ENCODE data around the gene TAMALIN.

Gene TAMALIN

DNA sequence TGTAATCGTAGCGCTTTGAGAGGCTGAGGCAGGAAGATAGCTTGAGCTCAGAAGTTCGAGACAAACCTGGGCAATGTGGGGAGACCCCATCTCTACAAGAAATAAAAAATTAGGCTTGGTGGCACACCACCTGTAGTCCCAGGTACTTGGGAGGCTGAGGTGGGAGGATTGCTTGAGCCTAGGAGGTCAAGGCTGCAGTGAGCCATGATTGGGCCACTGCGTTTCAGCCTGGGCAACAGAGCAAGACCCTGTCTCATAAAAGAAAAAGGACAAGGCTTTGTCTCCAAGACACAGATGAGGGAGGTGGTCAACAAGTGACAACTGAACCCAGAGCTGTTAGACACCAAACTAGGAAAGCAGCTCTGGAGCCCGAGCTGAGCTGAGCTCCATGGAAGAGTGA, 14.5 kb upstream of the TAMALIN start:
- Histone ChIP-seq H2AFZ (ENCODE audit: low read depth, low read length, severe bottlenecking) (no peak overlapping the region), H3K9ac (ENCODE audit: low read length) (no peak overlapping the region), H3K9me3 (ENCODE audit: insufficient read depth, low read length) (no peaks in the 10 kb centered on the region), H3K27me3 (ENCODE audit: low read length) (no peaks in the 10 kb centered on the region), H3K9me2 (replicated peaks; ENCODE audit: insufficient read depth, low read length) (no peaks in the 10 kb centered on the region), H3K79me2 (ENCODE audit: insufficient read depth, low read length) (no peaks in the 10 kb centered on the region), H4K20me1 (ENCODE audit: low read depth, low read length) (no peaks in the 10 kb centered on the region), H3K36me3 (ENCODE audit: low read length) (no peaks in the 10 kb centered on the region), H3K4me3 (ENCODE audit: insufficient read depth, low read length, poor library complexity, severe bottlenecking) (no peak overlapping the region), H3F3A (ENCODE audit: insufficient read depth) (no peaks in the 10 kb centered on the region), H3K27ac (ENCODE audit: low read depth, low read length) (no peak overlapping the region), H3K4me2 (ENCODE audit: low read depth, low read length, poor library complexity, severe bottlenecking) (no peak overlapping the region)
- TF ChIP-seq, protein P1, sequence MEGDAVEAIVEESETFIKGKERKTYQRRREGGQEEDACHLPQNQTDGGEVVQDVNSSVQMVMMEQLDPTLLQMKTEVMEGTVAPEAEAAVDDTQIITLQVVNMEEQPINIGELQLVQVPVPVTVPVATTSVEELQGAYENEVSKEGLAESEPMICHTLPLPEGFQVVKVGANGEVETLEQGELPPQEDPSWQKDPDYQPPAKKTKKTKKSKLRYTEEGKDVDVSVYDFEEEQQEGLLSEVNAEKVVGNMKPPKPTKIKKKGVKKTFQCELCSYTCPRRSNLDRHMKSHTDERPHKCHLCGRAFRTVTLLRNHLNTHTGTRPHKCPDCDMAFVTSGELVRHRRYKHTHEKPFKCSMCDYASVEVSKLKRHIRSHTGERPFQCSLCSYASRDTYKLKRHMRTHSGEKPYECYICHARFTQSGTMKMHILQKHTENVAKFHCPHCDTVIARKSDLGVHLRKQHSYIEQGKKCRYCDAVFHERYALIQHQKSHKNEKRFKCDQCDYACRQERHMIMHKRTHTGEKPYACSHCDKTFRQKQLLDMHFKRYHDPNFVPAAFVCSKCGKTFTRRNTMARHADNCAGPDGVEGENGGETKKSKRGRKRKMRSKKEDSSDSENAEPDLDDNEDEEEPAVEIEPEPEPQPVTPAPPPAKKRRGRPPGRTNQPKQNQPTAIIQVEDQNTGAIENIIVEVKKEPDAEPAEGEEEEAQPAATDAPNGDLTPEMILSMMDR (IDR thresholded peaks at IDR 0.05; ENCODE audit: insufficient read depth, low read length, poor library complexity, severe bottlenecking), result no peak
- TF ChIP-seq EZH2phosphoT487 (conservative IDR thresholded peaks at IDR 0.05; ENCODE audit: low read length), result no peak

DNA sequence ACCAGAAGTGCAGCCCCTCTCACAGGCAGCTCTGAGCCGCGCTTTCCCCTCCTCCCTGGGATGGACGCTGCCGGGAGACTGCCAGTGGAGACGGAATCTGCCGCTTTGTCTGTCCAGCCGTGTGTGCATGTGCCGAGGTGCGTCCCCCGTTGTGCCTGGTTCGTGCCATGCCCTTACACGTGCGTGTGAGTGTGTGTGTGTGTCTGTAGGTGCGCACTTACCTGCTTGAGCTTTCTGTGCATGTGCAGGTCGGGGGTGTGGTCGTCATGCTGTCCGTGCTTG, 12.3 kb upstream of the TAMALIN start:
- H3K9ac ChIP-seq (ENCODE audit: low read length), result no peak overlapping the region
- no peak for TF ChIP-seq EZH2phosphoT487 (conservative IDR thresholded peaks at IDR 0.05; ENCODE audit: low read length)
- TF ChIP-seq, protein P1 (IDR thresholded peaks at IDR 0.05; ENCODE audit: insufficient read depth, low read length, poor library complexity, severe bottlenecking), result no peak
- no peak overlapping the region for H3K4me2 ChIP-seq (ENCODE audit: low read depth, low read length, poor library complexity, severe bottlenecking)
- no peaks in the 10 kb centered on the region for H3K27me3 ChIP-seq (ENCODE audit: low read length)
- H3K9me2 ChIP-seq (replicated peaks; ENCODE audit: insufficient read depth, low read length), result no peaks in the 10 kb centered on the region
- H3K79me2 ChIP-seq (ENCODE audit: insufficient read depth, low read length), result no peaks in the 10 kb centered on the region
- no peak overlapping the region for H2AFZ ChIP-seq (ENCODE audit: low read depth, low read length, severe bottlenecking)
- no peaks in the 10 kb centered on the region for H3K9me3 ChIP-seq (ENCODE audit: insufficient read depth, low read length)
- no peaks in the 10 kb centered on the region for H3F3A ChIP-seq (ENCODE audit: insufficient read depth)
- H3K27ac ChIP-seq (ENCODE audit: low read depth, low read length), result no peak overlapping the region
- no peaks in the 10 kb centered on the region for H4K20me1 ChIP-seq (ENCODE audit: low read depth, low read length)
- no peaks in the 10 kb centered on the region for H3K36me3 ChIP-seq (ENCODE audit: low read length)
- no peak overlapping the region for H3K4me3 ChIP-seq (ENCODE audit: insufficient read depth, low read length, poor library complexity, severe bottlenecking)

DNA sequence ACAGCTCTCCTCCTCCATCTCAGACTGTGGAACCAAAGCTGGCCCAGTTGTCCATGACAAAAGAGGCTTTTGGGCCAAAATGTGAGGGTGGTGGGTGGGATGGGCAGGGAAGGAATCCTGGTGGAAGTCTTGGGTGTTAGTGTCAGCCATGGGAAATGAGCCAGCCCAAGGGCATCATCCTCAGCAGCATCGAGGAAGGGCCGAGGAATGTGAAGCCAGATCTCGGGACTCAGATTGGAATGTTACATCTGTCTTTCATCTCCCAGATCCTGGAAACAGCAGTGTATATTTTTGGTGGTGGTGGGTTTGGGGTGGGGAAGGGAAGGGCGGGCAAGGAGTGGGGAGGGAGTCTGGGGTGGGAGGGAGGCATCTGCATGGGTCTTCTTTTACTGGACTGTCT, 11.8 kb upstream of the TAMALIN start:
- H4K20me1 ChIP-seq (ENCODE audit: low read depth, low read length), result no peaks in the 10 kb centered on the region
- H3K9me2 ChIP-seq (replicated peaks; ENCODE audit: insufficient read depth, low read length), result no peaks in the 10 kb centered on the region
- no peak overlapping the region for H3K27ac ChIP-seq (ENCODE audit: low read depth, low read length)
- no peak overlapping the region for H3K4me2 ChIP-seq (ENCODE audit: low read depth, low read length, poor library complexity, severe bottlenecking)
- no peak overlapping the region for H3K4me3 ChIP-seq (ENCODE audit: insufficient read depth, low read length, poor library complexity, severe bottlenecking)
- H2AFZ ChIP-seq (ENCODE audit: low read depth, low read length, severe bottlenecking), result no peak overlapping the region
- no peaks in the 10 kb centered on the region for H3K27me3 ChIP-seq (ENCODE audit: low read length)
- H3K36me3 ChIP-seq (ENCODE audit: low read length), result no peaks in the 10 kb centered on the region
- no peak for TF ChIP-seq EZH2phosphoT487 (conservative IDR thresholded peaks at IDR 0.05; ENCODE audit: low read length)
- TF ChIP-seq, protein P1 (IDR thresholded peaks at IDR 0.05; ENCODE audit: insufficient read depth, low read length, poor library complexity, severe bottlenecking), result no peak
- H3F3A ChIP-seq (ENCODE audit: insufficient read depth), result no peaks in the 10 kb centered on the region
- H3K9me3 ChIP-seq (ENCODE audit: insufficient read depth, low read length), result no peaks in the 10 kb centered on the region
- no peaks in the 10 kb centered on the region for H3K79me2 ChIP-seq (ENCODE audit: insufficient read depth, low read length)
- no peak overlapping the region for H3K9ac ChIP-seq (ENCODE audit: low read length)

DNA sequence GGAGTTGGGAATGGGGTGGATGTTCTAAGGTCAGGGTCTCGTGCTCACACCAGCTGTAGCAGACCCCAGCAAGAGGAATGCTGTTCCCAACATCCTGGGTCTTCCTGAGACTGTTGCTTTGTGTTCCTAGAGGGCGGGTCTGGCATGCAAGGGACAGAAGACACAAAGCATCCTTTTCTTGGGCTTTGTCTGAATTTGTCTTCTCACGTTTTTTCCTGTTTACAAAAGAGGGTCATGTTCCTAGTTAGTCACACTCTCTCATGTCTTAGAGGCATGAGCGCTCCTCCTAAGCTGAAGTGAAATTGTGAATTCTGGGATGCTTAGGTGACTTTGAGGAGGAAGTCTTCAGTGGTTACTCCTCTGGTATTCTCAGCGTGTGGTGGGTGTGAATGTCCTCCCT, 9.6 kb upstream of the TAMALIN start:
- H3K9me3 ChIP-seq (ENCODE audit: insufficient read depth, low read length), result no peaks in the 10 kb centered on the region
- TF ChIP-seq EZH2phosphoT487 (conservative IDR thresholded peaks at IDR 0.05; ENCODE audit: low read length), result no peak
- TF ChIP-seq, protein P1 (IDR thresholded peaks at IDR 0.05; ENCODE audit: insufficient read depth, low read length, poor library complexity, severe bottlenecking), result no peak
- no peaks in the 10 kb centered on the region for H4K20me1 ChIP-seq (ENCODE audit: low read depth, low read length)

More for the DNA sequence above, 9.6 kb upstream of the TAMALIN start:
- Histone ChIP-seq H3K27me3 (ENCODE audit: low read length) (no peaks in the 10 kb centered on the region), H3K9me2 (replicated peaks; ENCODE audit: insufficient read depth, low read length) (no peaks in the 10 kb centered on the region), H3K36me3 (ENCODE audit: low read length) (no peaks in the 10 kb centered on the region), H3K79me2 (ENCODE audit: insufficient read depth, low read length) (no peaks in the 10 kb centered on the region), H3F3A (ENCODE audit: insufficient read depth) (no peaks in the 10 kb centered on the region), H3K9ac (ENCODE audit: low read length) (no peak overlapping the region), H3K4me3 (ENCODE audit: insufficient read depth, low read length, poor library complexity, severe bottlenecking) (no peak overlapping the region), H3K4me2 (ENCODE audit: low read depth, low read length, poor library complexity, severe bottlenecking) (no peak overlapping the region), H2AFZ (ENCODE audit: low read depth, low read length, severe bottlenecking) (no peak overlapping the region), H3K27ac (ENCODE audit: low read depth, low read length) (no peak overlapping the region)
